GM12872 (cell line): Measurements from ENCODE around the gene ZNF629.
A peak's percentile ranks its signal among the peaks of the same experiment; 100 is the strongest.

Experiments used
- CTCF ChIP-seq: IDR thresholded peaks from 3 replicates; pipeline ENCODE4 v1.5.1; 2011; ENCODE audit warnings: low read depth, mild to moderate bottlenecking, low read length, moderate library complexity; ENCODE audit not compliant: insufficient read depth

The ZNF629 gene

GRCh38 chr16:30813821-30814189, 26.8 kb upstream of the ZNF629 start:
- TF ChIP-seq CTCF: no peak

GRCh38 chr16:30808146-30808545, 21.1 kb upstream of the ZNF629 start:
- no peak for TF ChIP-seq CTCF

- TF ChIP-seq CTCF: no peak
These were observed 18.6 kb upstream of the ZNF629 start for GRCh38 chr16:30805370-30806169.

GRCh38 chr16:30805056-30805369, 18.0 kb upstream of the ZNF629 start:
- TF ChIP-seq CTCF: no peak

- TF ChIP-seq CTCF: no peak
These were observed 15.9 kb upstream of the ZNF629 start for GRCh38 chr16:30802936-30803335.

- peak; percentile 26; the same call in 1 of the 3 replicates for TF ChIP-seq CTCF
These were observed 10.8 kb upstream of the ZNF629 start for GRCh38 chr16:30797670-30798309.

GRCh38 chr16:30794634-30795033, 7.6 kb upstream of the ZNF629 start:
- TF ChIP-seq CTCF: no peak
